Stimulated activated CD8-positive, alpha-beta memory T cell treated with anti-CD3 and anti-CD28 coated beads, Interleukin-4, amount 100 ng/mL, for 48 hours (primary cell): ENCODE results near the gene AUP1.
A peak's percentile ranks its signal among the peaks of the same experiment; 100 is the strongest.

Source experiments
- DNase-seq: peaks from one replicate; pipeline ENCODE4 v3.0.0-alpha.2; 2020

AUP1 gene

GRCh38 chr2:74556159-74556558 is 26.7 kb upstream of the AUP1 start:
- no peak for DNase-seq

- DNase-seq: no peak
These were observed 26.2 kb upstream of the AUP1 start for GRCh38 chr2:74555610-74556103.

GRCh38 chr2:74554820-74555531 is 25.5 kb upstream of the AUP1 start:
- DNase-seq: peak; percentile 66

- DNase-seq: peak; percentile 91
These were observed 24.6 kb upstream of the AUP1 start, which contains the start of the genes DOK1 and LOXL3 for GRCh38 chr2:74553892-74554819. Gene DOK1 (plus strand): TSS chr2:74554720. CDS start chr2:74554755, 35 bp downstream. Gene LOXL3 (minus strand): TSS chr2:74553942. CDS start chr2:74552634, 1,308 bp downstream.

GRCh38 chr2:74552914-74553811 is 23.7 kb upstream of the AUP1 start:
- no peak for DNase-seq

GRCh38 chr2:74551942-74552913 is 22.7 kb upstream of the AUP1 start:
- no peak for DNase-seq

GRCh38 chr2:74551530-74551929 is 22.0 kb upstream of the AUP1 start:
- DNase-seq: no peak

- DNase-seq: no peak
These were observed 20.7 kb upstream of the AUP1 start for GRCh38 chr2:74550231-74550630.

GRCh38 chr2:74548900-74549826 is 19.7 kb upstream of the AUP1 start:
- peak; percentile 57 for DNase-seq

- DNase-seq: no peak
These were observed 18.9 kb upstream of the AUP1 start for GRCh38 chr2:74548285-74548899.

GRCh38 chr2:74546004-74546403 is 16.5 kb upstream of the AUP1 start:
- DNase-seq: no peak

GRCh38 chr2:74544634-74545033 is 15.1 kb upstream of the AUP1 start:
- no peak for DNase-seq

GRCh38 chr2:74542978-74543377 is 13.5 kb upstream of the AUP1 start:
- DNase-seq: no peak

GRCh38 chr2:74540291-74540690 is 10.8 kb upstream of the AUP1 start:
- DNase-seq: no peak

- DNase-seq: no peak
These were observed 9.4 kb upstream of the AUP1 start for GRCh38 chr2:74538881-74539339.

- no peak for DNase-seq
These were observed 7.6 kb upstream of the AUP1 start for GRCh38 chr2:74537140-74537539.

- DNase-seq: no peak
These were observed 6.9 kb upstream of the AUP1 start for GRCh38 chr2:74536166-74536950.

- DNase-seq: no peak
These were observed 6.0 kb upstream of the AUP1 start for GRCh38 chr2:74535440-74535965.

GRCh38 chr2:74534411-74534810 is 4.9 kb upstream of the AUP1 start:
- DNase-seq: no peak
